Ecto neural progenitor cell (in vitro differentiated cells): ENCODE measurements around the gene SEMA5B.

ENCODE experiments used
- DNase-seq: peaks from one replicate; pipeline ENCODE4 v3.0.0-alpha.2; 2018; ENCODE audit warnings: low spot score

Gene SEMA5B

DNA sequence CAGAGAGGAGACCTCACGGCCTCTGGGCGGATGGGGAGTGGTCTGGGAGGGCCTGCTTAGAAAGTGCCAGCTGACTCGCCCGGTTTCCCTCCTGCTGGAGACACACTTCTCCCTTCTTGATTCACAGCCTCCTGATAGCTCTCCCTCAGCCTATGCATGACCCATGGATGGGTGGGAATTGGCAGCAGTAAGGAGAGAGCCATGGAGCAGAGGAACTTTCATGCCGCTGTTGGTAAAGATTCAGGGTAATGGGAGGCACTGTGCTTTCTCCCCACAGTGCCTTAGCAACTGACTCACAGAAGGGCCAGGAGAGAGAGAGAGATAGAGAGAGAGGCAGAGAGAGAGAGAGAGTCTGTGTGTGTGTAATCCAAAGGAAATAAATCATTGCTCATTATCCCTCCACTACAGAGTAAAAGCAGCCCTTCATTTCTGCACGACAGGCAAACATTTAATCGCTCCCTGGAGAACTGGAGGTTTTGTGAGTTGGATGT lies 82.8 kb downstream of the SEMA5B start:
- no peak for DNase-seq

DNA sequence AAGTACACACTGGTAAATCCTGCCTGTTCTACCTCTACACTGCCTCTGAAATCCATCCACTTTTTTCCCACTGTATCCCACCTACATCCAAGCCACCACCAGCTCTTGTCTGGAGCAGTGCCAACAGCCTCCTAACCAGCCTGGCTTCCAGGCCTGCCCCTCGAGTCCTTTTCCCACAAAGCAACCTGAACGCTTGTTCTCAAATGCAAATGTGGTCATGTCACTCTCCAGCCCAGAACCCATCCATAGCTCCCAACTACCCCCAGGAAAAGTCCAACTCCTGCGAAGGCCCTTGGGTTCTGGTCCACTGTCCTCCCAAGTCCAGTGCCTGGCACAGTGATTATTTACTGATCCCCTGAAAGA lies 83.8 kb downstream of the SEMA5B start:
- no peak for DNase-seq

- DNase-seq = peak; percentile 91
Measured at GRCh38 chr3:122942937-122943827, 84.4 kb downstream of the SEMA5B start.

DNA sequence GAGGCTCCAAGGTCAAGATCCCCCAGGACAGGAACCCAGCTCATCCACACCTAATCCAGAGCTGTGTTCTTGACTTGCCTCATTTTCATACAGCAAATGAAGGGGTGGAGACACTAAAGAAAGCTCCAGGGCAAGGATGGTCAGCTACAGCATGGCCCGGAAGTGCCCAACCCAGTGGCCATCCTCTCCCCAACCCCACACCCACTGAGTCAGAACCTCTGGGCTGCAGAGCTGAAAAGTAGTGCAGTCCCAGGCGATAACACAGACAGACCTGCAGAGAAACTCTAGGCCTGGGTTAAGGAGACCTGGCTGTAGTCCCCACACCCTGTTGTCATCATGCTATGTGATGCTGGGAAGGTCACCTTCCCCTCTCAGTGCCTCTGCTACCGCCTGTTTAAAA lies 85.3 kb downstream of the SEMA5B start:
- DNase-seq = no peak

DNA sequence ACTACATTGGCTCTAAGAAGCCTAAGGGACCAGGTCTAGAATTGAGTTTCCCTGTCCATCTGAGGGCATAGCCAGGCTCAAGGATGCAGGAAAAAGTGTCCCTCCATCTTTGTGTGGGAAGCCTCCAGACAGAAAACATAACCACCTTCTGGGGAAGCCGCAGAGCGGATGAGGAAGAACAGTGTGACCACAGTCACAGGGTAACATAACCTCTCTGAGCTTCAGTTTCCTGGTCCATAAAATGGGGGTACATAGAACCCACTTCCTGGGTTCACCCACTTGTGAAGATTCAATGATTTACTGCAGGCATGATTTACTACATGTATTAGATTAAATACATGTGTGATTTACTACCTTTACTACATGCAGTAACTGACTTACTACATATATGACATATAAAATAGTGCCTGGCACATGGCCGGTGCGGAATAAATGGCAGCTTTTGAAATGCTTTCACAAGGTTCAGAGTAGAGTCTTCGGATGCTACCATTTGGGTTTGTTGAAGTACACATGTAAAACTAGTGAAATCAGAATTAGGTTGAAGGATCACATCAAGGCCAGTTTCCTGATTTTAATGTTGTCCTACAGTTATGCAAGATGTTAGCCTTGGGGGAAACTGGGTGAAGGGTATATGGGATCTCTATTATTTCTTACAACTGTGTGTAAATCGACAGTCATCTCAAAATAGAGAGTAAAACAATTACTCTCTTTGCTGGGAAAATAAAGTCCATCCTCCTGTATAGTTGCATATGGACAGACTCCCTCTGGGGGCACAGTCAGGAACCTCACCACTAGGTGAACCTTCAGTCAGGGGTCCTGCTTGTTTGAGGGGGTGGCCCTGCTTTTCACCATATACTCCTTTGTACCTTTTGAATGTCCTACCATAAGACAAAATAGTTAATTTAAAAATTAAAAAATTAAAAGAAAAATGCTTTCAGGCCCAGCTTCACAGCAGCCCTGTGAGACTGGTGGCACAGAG lies 86.0 kb downstream of the SEMA5B start:
- no peak for DNase-seq

- DNase-seq = no peak
Measured at GRCh38 chr3:122940628-122941086, 86.9 kb downstream of the SEMA5B start.

- no peak for DNase-seq
Measured at GRCh38 chr3:122938783-122939425, 88.7 kb downstream of the SEMA5B start.

GRCh38 chr3:122937745-122938144 lies 89.8 kb downstream of the SEMA5B start:
- DNase-seq = no peak

GRCh38 chr3:122936986-122937385 lies 90.6 kb downstream of the SEMA5B start:
- DNase-seq = no peak

GRCh38 chr3:122936335-122936734 lies 91.2 kb downstream of the SEMA5B start:
- DNase-seq = no peak

GRCh38 chr3:122934251-122934650 lies 93.3 kb downstream of the SEMA5B start:
- DNase-seq = no peak

DNA sequence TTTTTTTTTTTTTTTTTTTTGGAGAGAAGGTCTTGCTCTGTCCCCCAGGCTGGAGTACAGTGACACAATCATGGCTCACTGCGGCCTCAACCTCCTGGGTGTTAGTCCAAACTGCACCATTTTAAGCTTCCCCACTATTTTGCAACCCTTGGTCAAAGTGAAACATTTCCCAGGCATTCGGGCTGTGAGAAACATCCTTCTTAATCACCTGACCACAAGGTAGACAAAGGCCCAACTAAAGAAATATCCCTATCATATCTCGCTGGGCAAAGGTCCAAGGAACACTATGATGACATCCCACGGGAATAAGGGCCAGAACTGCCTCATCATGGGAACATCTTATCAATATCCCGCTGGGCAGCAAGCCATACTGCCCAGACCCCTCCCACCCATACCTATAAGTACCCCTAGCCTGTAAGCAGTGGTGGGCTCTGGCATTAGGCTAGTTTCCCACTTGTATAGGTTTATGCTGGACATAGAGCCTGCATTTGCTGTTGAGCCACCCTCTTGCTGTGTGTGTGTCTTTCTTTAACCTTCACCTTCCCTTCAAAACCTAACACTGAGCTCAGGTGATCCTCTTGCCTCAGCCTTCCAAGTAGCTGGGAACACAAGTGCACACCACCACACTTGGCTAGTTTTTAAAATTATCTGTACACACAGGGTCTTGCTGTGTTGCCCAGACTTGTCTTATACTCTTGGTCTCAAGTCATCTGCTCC lies 95.2 kb downstream of the SEMA5B start:
- DNase-seq = no peak

DNA sequence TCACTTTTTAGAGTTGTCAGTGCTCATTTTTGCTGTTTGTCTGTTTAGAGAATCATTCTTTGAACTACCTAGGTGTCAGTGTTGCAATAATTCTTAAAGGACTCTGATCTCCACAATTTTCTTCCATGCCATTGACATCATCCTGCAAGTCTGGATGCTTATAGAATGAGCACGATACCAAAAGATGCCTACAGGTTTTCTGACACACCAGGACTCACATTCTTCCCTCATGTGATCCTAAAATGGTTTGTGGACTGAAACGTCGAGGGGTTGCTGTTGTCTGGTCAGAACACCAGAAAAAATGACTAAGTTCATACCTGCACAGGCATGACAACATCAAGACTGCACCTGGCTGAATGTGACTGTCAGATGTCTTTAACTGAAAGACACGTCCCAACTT lies 95.9 kb downstream of the SEMA5B start:
- no peak for DNase-seq

- DNase-seq = no peak
Measured at GRCh38 chr3:122930063-122930997, 97.2 kb downstream of the SEMA5B start.

DNA sequence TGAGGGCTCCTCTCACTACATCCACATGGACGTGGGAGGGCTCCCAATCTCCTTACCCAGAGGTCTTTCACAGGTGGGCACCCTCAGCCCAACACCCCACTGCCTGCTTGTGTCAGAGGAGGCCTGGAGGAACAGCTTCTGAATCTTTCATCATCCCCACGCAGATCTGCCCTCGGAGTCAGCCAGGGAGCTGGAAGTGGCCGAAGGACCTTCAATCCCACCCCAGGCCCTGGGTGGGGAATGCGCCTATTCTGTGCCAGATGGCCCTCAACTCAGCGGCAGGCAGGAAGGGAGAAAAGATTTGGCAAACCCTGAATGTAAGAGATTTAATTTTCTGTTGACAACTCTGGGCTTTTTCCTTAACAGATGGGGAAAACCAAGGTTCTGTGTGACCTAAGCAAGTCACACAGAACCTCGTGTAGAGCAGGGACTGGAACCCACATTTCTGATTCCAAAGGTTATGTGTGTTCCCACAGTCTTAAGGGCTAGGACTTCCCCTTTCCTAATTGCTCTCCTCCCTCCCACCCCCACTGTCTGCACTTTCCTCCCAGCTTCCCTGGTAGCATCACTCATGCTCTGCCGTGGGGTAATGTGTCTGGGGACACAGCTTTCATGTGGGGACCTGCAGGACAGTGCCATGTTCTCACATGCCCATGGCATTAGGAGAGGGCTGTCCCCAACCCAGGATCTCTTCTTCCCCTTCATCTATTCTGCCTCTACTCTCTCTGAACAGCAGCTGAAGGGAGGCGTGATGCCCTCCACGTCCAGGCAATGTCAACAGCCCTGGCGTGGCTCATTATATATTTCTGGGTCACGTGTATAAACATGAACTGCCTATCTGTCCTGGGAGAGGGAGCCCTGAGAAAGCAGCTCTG lies 98.1 kb downstream of the SEMA5B start:
- no peak for DNase-seq

DNA sequence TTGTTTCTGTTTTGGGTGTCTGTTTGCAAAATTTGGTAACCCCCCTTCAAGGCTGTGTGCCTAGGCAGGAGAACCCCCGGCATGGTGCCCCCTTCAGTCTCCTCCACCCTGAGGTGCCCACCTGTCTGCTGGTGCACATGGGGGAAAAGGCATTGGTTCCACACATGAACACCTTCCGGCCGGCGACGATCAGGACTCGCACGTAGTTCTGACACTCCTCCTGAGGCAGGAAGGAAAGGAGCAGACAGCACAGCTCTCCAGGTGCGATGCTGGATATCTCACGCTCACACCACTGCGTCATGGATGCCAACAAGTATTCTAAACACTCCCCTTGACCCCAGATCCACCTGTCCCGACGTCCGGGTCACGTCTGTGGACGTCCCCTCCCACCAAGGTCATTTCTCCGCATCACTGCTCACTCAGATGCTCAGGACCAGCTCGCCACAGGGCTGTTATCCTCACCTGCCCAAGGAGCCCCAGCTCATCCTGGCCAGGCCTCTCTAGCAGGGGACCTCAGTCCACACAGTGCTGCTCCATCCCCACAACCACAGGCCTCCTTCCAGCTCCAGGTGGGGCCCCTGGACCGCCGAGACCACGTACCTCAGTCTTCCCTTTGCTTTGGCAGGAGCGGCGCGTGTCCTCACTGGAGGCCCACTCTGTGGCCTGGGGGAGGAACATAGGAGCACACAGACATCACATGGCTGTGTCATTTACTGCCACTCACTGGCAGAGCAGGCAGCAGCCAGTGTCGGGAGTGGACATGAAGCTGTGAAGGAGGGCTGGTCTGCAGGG lies 99.0 kb downstream of the SEMA5B start:
- no peak for DNase-seq

DNA sequence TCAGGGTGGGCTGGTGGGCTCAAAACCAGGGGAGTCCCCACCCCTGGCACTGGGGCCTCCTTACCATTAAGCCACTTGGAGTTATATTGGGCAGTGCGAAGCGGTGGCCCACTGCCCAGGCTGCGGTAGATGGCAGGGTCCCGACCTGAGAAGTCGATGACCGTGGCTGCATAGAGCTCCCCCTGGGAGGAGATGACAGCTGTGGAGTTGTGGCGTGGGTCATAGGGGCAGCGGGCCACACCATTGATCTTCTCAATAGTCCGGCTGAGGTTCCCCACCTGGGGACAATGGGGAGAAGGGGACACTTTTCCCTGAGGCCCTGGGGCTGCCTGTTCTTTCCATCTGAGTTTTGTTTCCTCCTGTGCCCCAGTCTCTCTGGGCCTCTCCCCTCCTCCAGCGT lies 99.8 kb downstream of the SEMA5B start:
- no peak for DNase-seq

DNA sequence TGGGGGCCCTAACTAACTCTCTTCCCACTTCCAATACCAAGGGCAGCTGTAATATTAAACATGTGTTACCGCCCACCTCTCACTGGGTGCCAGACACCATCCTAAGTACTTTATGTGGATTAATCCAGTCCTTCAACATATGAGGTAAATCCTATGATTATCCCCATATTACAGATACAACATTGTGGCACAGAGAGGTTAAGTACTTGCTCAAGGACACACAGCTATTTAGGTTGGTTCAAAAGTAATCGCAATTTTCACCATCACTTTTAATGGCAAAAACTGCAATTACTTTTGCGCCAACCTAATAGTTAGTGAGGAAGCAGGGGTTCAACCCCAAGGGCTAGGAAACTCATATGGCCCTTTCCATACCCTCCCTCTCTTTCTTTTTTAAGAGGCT lies 100.8 kb downstream of the SEMA5B start:
- no peak for DNase-seq

DNA sequence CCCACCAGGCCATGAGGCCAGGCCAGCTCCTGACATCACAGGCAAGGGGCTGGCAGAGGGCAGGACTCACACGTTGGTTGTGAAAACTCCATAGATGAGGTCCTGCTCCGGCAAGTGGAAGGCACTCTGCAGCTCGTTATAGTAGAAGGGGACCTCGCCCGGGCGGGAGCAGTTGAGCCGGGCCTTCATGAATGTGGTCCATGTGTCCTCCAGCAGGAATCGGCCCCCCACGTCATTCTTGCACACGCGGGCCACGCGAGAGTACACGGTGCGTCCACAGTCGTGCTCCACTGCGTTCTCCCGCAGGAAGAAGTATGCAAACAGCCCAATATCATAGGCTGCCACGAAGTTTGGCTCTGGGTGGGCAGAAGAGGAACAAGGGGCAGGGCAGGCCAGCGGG lies 101.2 kb downstream of the SEMA5B start:
- DNase-seq = no peak
